HAP-1 (cell line): Measurements from ENCODE around the gene ACVR1.
"Not testable (repeated sequence)": the region's sequence is repeated elsewhere in the genome, so short reads cannot be mapped to it uniquely, and the experiment has no call there.

ENCODE experiments used
- DNase-seq, 2 experiments: peaks; one replicate each; pipeline ENCODE4 v3.0.0-alpha.2; 2016 to 2020; ENCODE audit warnings: low spot score in 2 of 2
- H3K27me3 ChIP-seq: fragments of 250-450 bp; sonication (Bioruptor Pico); 2 replicates; pipeline ENCODE4 v1.5.1; 2020; ENCODE audit warnings: low read depth, mild to moderate bottlenecking, moderate library complexity
- H3K36me3 ChIP-seq: fragments of 250-450 bp; sonication (Bioruptor Pico); replicated peaks from 2 replicates; pipeline ENCODE4 v1.5.1; 2020; ENCODE audit warnings: mild to moderate bottlenecking
- H3K4me1 ChIP-seq: fragments of 250-450 bp; sonication (Bioruptor Pico); 2 replicates; pipeline ENCODE4 v1.5.1; 2020; ENCODE audit warnings: mild to moderate bottlenecking
- H3K4me3 ChIP-seq: fragments of 250-450 bp; sonication (Bioruptor Pico); 2 replicates; pipeline ENCODE4 v1.5.1; 2020; ENCODE audit warnings: mild to moderate bottlenecking, moderate library complexity
- H3K9me3 ChIP-seq: fragments of 250-450 bp; sonication (Bioruptor Pico); 2 replicates; pipeline ENCODE4 v1.5.1; 2020; ENCODE audit warnings: mild to moderate bottlenecking, moderate library complexity
- in situ Hi-C: fragments of 300-500 bp; cut with MboI; formaldehyde crosslinking; loops from 3 replicates; pipeline ENCODE4 v1.14.3; 2020; ENCODE audit warnings: low sequenced_read_pairs, inconsistent platforms, mixed read lengths

Gene ACVR1

GRCh38 chr2:157732596-157732995 is 143.5 kb downstream of the ACVR1 start:
- Histone ChIP-seq H3K9me3 (no peaks in the 10 kb centered on the region), H3K4me3 (no peak overlapping the region), H3K36me3 (no peaks in the 10 kb centered on the region; the same call in 1 of the 2 replicates), H3K27me3 (no peaks in the 10 kb centered on the region), H3K4me1 (no peaks in the 10 kb centered on the region)
- in situ Hi-C loops, result no loop called here
- no peak for DNase-seq

GRCh38 chr2:157727693-157728092 is 148.4 kb downstream of the ACVR1 start:
- no peaks in the 10 kb centered on the region for H3K9me3 ChIP-seq
- H3K4me3 ChIP-seq, result no peak overlapping the region
- no peak for DNase-seq
- in situ Hi-C loops, result no loop called here
- no peaks in the 10 kb centered on the region for H3K27me3 ChIP-seq
- H3K4me1 ChIP-seq, result no peaks in the 10 kb centered on the region
- H3K36me3 ChIP-seq, result no peaks in the 10 kb centered on the region

- in situ Hi-C loops, result no loop called here
- no peak for DNase-seq
- no peaks in the 10 kb centered on the region for H3K9me3 ChIP-seq
- no peak overlapping the region for H3K4me3 ChIP-seq
- H3K36me3 ChIP-seq, result no peaks in the 10 kb centered on the region
- no peaks in the 10 kb centered on the region for H3K27me3 ChIP-seq
- H3K4me1 ChIP-seq, result no peaks in the 10 kb centered on the region
These were observed 149.2 kb downstream of the ACVR1 start for GRCh38 chr2:157726946-157727345.

GRCh38 chr2:157725846-157726245 is 150.3 kb downstream of the ACVR1 start:
- Histone ChIP-seq H3K4me3 (no peak overlapping the region), H3K9me3 (no peaks in the 10 kb centered on the region), H3K36me3 (no peaks in the 10 kb centered on the region), H3K4me1 (no peaks in the 10 kb centered on the region), H3K27me3 (no peaks in the 10 kb centered on the region)
- DNase-seq, result no peak
- in situ Hi-C loops, result no loop called here

- H3K4me3 ChIP-seq, result no peak overlapping the region
- no peaks in the 10 kb centered on the region for H3K36me3 ChIP-seq
- in situ Hi-C loops, result no loop called here
- H3K4me1 ChIP-seq, result no peaks in the 10 kb centered on the region
- no peak for DNase-seq
- no peaks in the 10 kb centered on the region for H3K9me3 ChIP-seq
- H3K27me3 ChIP-seq, result no peaks in the 10 kb centered on the region
These were observed 153.4 kb downstream of the ACVR1 start for GRCh38 chr2:157722580-157723234.

- H3K27me3 ChIP-seq, result no peaks in the 10 kb centered on the region
- no peak for DNase-seq
- no peaks in the 10 kb centered on the region for H3K4me1 ChIP-seq
- H3K4me3 ChIP-seq, result no peak overlapping the region
- in situ Hi-C loops, result no loop called here
- H3K36me3 ChIP-seq, result no peaks in the 10 kb centered on the region
- H3K9me3 ChIP-seq, result no peaks in the 10 kb centered on the region
These were observed 155.6 kb downstream of the ACVR1 start for GRCh38 chr2:157720504-157720903.

- H3K36me3 ChIP-seq, H3K4me3 ChIP-seq, in situ Hi-C loops, DNase-seq, H3K4me1 ChIP-seq, H3K27me3 ChIP-seq, H3K9me3 ChIP-seq: not testable (repeated sequence)
These were observed 171.5 kb downstream of the ACVR1 start for GRCh38 chr2:157704653-157705052.

GRCh38 chr2:157704148-157704547 is 172.0 kb downstream of the ACVR1 start:
- H3K9me3 ChIP-seq, DNase-seq, H3K36me3 ChIP-seq, in situ Hi-C loops, H3K4me3 ChIP-seq, H3K27me3 ChIP-seq, H3K4me1 ChIP-seq: not testable (repeated sequence)

- H3K36me3 ChIP-seq, result no peaks in the 10 kb centered on the region
- in situ Hi-C loops, result no loop called here
These were observed 176.3 kb downstream of the ACVR1 start for GRCh38 chr2:157699806-157700205.

GRCh38 chr2:157699009-157699408 is 177.1 kb downstream of the ACVR1 start:
- in situ Hi-C loops, result no loop called here
- Histone ChIP-seq H3K9me3 (0 out of 2 replicates have a peak, but pooled peaks cover 3% of the 10 kb centered on the region), H3K4me3 (no peak overlapping the region), H3K4me1 (0 out of 2 replicates have a peak, but pooled peaks cover 2% of the 10 kb centered on the region), H3K36me3 (no peaks in the 10 kb centered on the region), H3K27me3 (no peaks in the 10 kb centered on the region)
- no peak for DNase-seq

More at GRCh38 chr2:157699806-157700205, 176.3 kb downstream of the ACVR1 start:
- Histone ChIP-seq H3K27me3 (no peaks in the 10 kb centered on the region), H3K9me3 (0 out of 2 replicates have a peak, but pooled peaks cover 3% of the 10 kb centered on the region), H3K4me1 (0 out of 2 replicates have a peak, but pooled peaks cover 2% of the 10 kb centered on the region), H3K4me3 (no peak overlapping the region)
- no peak for DNase-seq

GRCh38 chr2:157698430-157698829 is 177.7 kb downstream of the ACVR1 start:
- DNase-seq, result no peak
- H3K27me3 ChIP-seq, result no peaks in the 10 kb centered on the region
- H3K36me3 ChIP-seq, result no peaks in the 10 kb centered on the region
- H3K4me1 ChIP-seq, result 0 out of 2 replicates have a peak, but pooled peaks cover 2% of the 10 kb centered on the region
- H3K9me3 ChIP-seq, result 0 out of 2 replicates have a peak, but pooled peaks cover 3% of the 10 kb centered on the region
- in situ Hi-C loops, result no loop called here
- no peak overlapping the region for H3K4me3 ChIP-seq

GRCh38 chr2:157696036-157696435 is 180.1 kb downstream of the ACVR1 start:
- H3K9me3 ChIP-seq, result no peaks in the 10 kb centered on the region
- in situ Hi-C loops, result no loop called here

GRCh38 chr2:157692768-157693167 is 183.4 kb downstream of the ACVR1 start:
- Histone ChIP-seq H3K27me3 (no peaks in the 10 kb centered on the region), H3K36me3 (no peaks in the 10 kb centered on the region), H3K4me1 (0 out of 2 replicates have a peak, but pooled peaks cover 2% of the 10 kb centered on the region), H3K9me3 (no peaks in the 10 kb centered on the region), H3K4me3 (no peak overlapping the region)
- no peak for DNase-seq
- in situ Hi-C loops, result no loop called here

More at GRCh38 chr2:157696036-157696435, 180.1 kb downstream of the ACVR1 start:
- H3K36me3 ChIP-seq, result no peaks in the 10 kb centered on the region
- no peak for DNase-seq
- no peak overlapping the region for H3K4me3 ChIP-seq
- H3K27me3 ChIP-seq, result no peaks in the 10 kb centered on the region
- H3K4me1 ChIP-seq, result 0 out of 2 replicates have a peak, but pooled peaks cover 2% of the 10 kb centered on the region

GRCh38 chr2:157691695-157692094 is 184.4 kb downstream of the ACVR1 start:
- in situ Hi-C loops, result no loop called here
- Histone ChIP-seq H3K4me1 (0 out of 2 replicates have a peak, but pooled peaks cover 2% of the 10 kb centered on the region), H3K27me3 (no peaks in the 10 kb centered on the region), H3K36me3 (no peaks in the 10 kb centered on the region), H3K9me3 (no peaks in the 10 kb centered on the region), H3K4me3 (no peak overlapping the region)
- DNase-seq, result no peak
